ENCODE data around the gene PRKAG2.

PRKAG2 gene

GRCh38 chr7:151833691-151834090 lies 43.2 kb downstream of the PRKAG2 start:
- Histone ChIP-seq H3K27me3 (ENCODE audit: insufficient read depth, low read length, poor library complexity, severe bottlenecking) (no peaks in the 10 kb centered on the region), H3K9ac (ENCODE audit: low read depth, low read length, poor library complexity, severe bottlenecking) (no peak overlapping the region)

GRCh38 chr7:151833213-151833651 lies 43.7 kb downstream of the PRKAG2 start:
- Histone ChIP-seq H3K4me3 (ENCODE audit: low read length, poor library complexity, severe bottlenecking) (no peak overlapping the region), H4K20me1 (ENCODE audit: insufficient read depth, low read length, poor library complexity, severe bottlenecking) (no peaks in the 10 kb centered on the region), H3K27me3 (ENCODE audit: insufficient read depth, low read length, poor library complexity, severe bottlenecking) (no peaks in the 10 kb centered on the region), H3K4me1 (ENCODE audit: insufficient read depth, low read length, poor library complexity, severe bottlenecking) (peaks cover 13% of the 10 kb centered on the region), H3F3A (ENCODE audit: low read depth) (no peaks in the 10 kb centered on the region), H3K9me2 (replicated peaks; ENCODE audit: low read depth, low read length) (no peaks in the 10 kb centered on the region), H3K4me2 (ENCODE audit: low read depth, low read length, poor library complexity, severe bottlenecking) (no peak overlapping the region), H3K36me3 (ENCODE audit: insufficient read depth, low read length) (no peaks in the 10 kb centered on the region), H3K9ac (ENCODE audit: low read depth, low read length, poor library complexity, severe bottlenecking) (no peak overlapping the region), H2AFZ (ENCODE audit: low read length) (no peak overlapping the region), H3K79me2 (ENCODE audit: insufficient read depth, low read length) (no peaks in the 10 kb centered on the region), H3K9me3 (ENCODE audit: insufficient read depth, low read depth, low read length) (no peaks in the 10 kb centered on the region)
- TF ChIP-seq EZH2phosphoT487 (IDR thresholded peaks at IDR 0.05; ENCODE audit: borderline replicate concordance) (no peak), CTCF (conservative IDR thresholded peaks at IDR 0.05; ENCODE audit: low read length) (no peak)

More at GRCh38 chr7:151833691-151834090, 43.2 kb downstream of the PRKAG2 start:
- Histone ChIP-seq H3K9me2 (replicated peaks; ENCODE audit: low read depth, low read length) (no peaks in the 10 kb centered on the region), H3K79me2 (ENCODE audit: insufficient read depth, low read length) (no peaks in the 10 kb centered on the region), H3K4me3 (ENCODE audit: low read length, poor library complexity, severe bottlenecking) (no peak overlapping the region), H3F3A (ENCODE audit: low read depth) (peaks cover 3% of the 10 kb centered on the region; the same call in 1 of the 2 replicates), H4K20me1 (ENCODE audit: insufficient read depth, low read length, poor library complexity, severe bottlenecking) (no peaks in the 10 kb centered on the region), H3K4me1 (ENCODE audit: insufficient read depth, low read length, poor library complexity, severe bottlenecking) (peaks cover 17% of the 10 kb centered on the region), H3K9me3 (ENCODE audit: insufficient read depth, low read depth, low read length) (no peaks in the 10 kb centered on the region), H3K4me2 (ENCODE audit: low read depth, low read length, poor library complexity, severe bottlenecking) (no peak overlapping the region), H2AFZ (ENCODE audit: low read length) (no peak overlapping the region), H3K36me3 (ENCODE audit: insufficient read depth, low read length) (no peaks in the 10 kb centered on the region)
- no peak for TF ChIP-seq EZH2phosphoT487 (IDR thresholded peaks at IDR 0.05; ENCODE audit: borderline replicate concordance)
- peak; percentile 30; the same call in 1 of the 2 replicates for TF ChIP-seq CTCF (conservative IDR thresholded peaks at IDR 0.05; ENCODE audit: low read length)

GRCh38 chr7:151832656-151833055 lies 44.3 kb downstream of the PRKAG2 start:
- Histone ChIP-seq H3K4me3 (ENCODE audit: low read length, poor library complexity, severe bottlenecking) (no peak overlapping the region), H2AFZ (ENCODE audit: low read length) (no peak overlapping the region), H3K9me2 (replicated peaks; ENCODE audit: low read depth, low read length) (no peaks in the 10 kb centered on the region), H3K9ac (ENCODE audit: low read depth, low read length, poor library complexity, severe bottlenecking) (no peak overlapping the region), H3K36me3 (ENCODE audit: insufficient read depth, low read length) (no peaks in the 10 kb centered on the region), H3K4me2 (ENCODE audit: low read depth, low read length, poor library complexity, severe bottlenecking) (no peak overlapping the region), H4K20me1 (ENCODE audit: insufficient read depth, low read length, poor library complexity, severe bottlenecking) (no peaks in the 10 kb centered on the region), H3F3A (ENCODE audit: low read depth) (no peaks in the 10 kb centered on the region), H3K9me3 (ENCODE audit: insufficient read depth, low read depth, low read length) (no peaks in the 10 kb centered on the region), H3K4me1 (ENCODE audit: insufficient read depth, low read length, poor library complexity, severe bottlenecking) (peaks cover 7% of the 10 kb centered on the region), H3K27me3 (ENCODE audit: insufficient read depth, low read length, poor library complexity, severe bottlenecking) (no peaks in the 10 kb centered on the region), H3K79me2 (ENCODE audit: insufficient read depth, low read length) (no peaks in the 10 kb centered on the region)
- TF ChIP-seq CTCF (conservative IDR thresholded peaks at IDR 0.05; ENCODE audit: low read length) (no peak), EZH2phosphoT487 (IDR thresholded peaks at IDR 0.05; ENCODE audit: borderline replicate concordance) (no peak)
